ENCODE data around the gene NPIPB9. TPM values are rescaled to one million over a fixed set of nuclear protein-coding genes. Genes with fewer than 3 reads are reported as not detected.
"Not testable (repeated sequence)": the region's sequence is repeated elsewhere in the genome, so short reads cannot be mapped to it uniquely, and the experiment has no call there.

The NPIPB9 gene
- total RNA-seq, 3 donors from 2014 or later (not counting 1 experiment from before 2014, with no cell fraction given): 11.7 to 13.7 (median 12.2) TPM

DNA sequence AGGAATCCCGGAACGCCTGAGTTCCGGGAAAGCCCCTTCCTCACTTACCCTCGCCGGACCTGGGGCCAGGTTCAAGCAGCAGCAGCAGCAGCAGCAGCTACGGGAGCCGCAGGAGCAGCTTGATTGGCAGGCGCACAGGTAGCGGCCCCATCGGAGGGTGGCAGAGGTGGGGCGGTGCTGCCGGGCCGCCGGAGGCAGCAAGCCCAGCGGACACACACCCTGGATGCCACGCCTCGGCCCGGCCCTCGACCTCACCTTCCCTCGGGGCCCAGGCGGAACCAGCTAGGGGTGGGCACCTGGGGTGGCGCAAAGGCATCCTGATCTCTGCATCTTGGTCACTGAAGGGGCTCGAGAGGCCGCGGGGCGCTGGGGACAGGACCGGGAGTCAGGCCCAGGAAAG lies 11.0 kb upstream of the NPIPB9 start:
- H3K4me3 ChIP-seq (ENCODE audit: low read length); DNase-seq; H3K27me3 Mint-ChIP-seq (ENCODE audit: low read depth in 2 of 2); H3K9me3 ChIP-seq (ENCODE audit: control insufficient read depth, insufficient read depth, low read length); H3K27ac ChIP-seq (ENCODE audit: low read length); H3K9me3 Mint-ChIP-seq; H3K4me3 Mint-ChIP-seq; intact Hi-C loops (cut with micrococcal nuclease); H3K4me1 Mint-ChIP-seq; H3K27ac Mint-ChIP-seq; H3K36me3 ChIP-seq (ENCODE audit: control insufficient read depth, insufficient read depth, low read length); H3K36me3 Mint-ChIP-seq; H3K4me1 ChIP-seq (ENCODE audit: control insufficient read depth, insufficient read depth, low read length); H3K27me3 ChIP-seq (ENCODE audit: control insufficient read depth, insufficient read depth, low read length): not testable (repeated sequence)
- 20% methylated on average over 1 of the region's 27 CpGs for WGBS (ENCODE audit: insufficient coverage)
- ATAC-seq: peak in 1 of 3 donors; percentile 35

DNA sequence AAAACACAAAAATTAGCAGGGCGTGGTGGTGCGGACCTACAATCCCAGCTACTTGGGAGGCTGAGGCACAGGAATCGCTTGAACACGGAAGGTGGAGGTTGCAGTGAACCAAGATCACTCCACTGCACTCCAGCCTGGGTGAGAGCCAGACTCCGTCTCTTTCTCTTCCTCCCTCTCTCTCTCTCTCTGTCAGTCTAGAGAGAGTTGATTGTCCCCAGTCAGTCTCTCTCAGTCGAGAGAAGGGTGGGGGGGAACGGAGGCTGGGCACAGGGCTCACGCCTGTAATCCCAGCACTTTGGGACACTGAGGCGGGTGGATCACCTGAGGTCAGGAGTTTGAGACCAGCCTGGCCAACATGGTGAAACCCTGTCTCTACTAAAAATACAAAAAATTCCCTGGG lies 10.3 kb upstream of the NPIPB9 start:
- H3K36me3 Mint-ChIP-seq; H3K4me3 ChIP-seq (ENCODE audit: low read length); H3K4me3 Mint-ChIP-seq; H3K4me1 Mint-ChIP-seq; H3K4me1 ChIP-seq (ENCODE audit: control insufficient read depth, insufficient read depth, low read length); H3K27me3 ChIP-seq (ENCODE audit: control insufficient read depth, insufficient read depth, low read length); H3K27ac Mint-ChIP-seq; H3K36me3 ChIP-seq (ENCODE audit: control insufficient read depth, insufficient read depth, low read length); ATAC-seq; H3K27ac ChIP-seq (ENCODE audit: low read length); H3K9me3 Mint-ChIP-seq; H3K9me3 ChIP-seq (ENCODE audit: control insufficient read depth, insufficient read depth, low read length); intact Hi-C loops (cut with micrococcal nuclease); H3K27me3 Mint-ChIP-seq (ENCODE audit: low read depth in 2 of 2): not testable (repeated sequence)
- WGBS (ENCODE audit: insufficient coverage): no CpG with 5 or more reads among the region's 9 CpGs
- peak in 1 of 2 donors; percentile 0 for DNase-seq

DNA sequence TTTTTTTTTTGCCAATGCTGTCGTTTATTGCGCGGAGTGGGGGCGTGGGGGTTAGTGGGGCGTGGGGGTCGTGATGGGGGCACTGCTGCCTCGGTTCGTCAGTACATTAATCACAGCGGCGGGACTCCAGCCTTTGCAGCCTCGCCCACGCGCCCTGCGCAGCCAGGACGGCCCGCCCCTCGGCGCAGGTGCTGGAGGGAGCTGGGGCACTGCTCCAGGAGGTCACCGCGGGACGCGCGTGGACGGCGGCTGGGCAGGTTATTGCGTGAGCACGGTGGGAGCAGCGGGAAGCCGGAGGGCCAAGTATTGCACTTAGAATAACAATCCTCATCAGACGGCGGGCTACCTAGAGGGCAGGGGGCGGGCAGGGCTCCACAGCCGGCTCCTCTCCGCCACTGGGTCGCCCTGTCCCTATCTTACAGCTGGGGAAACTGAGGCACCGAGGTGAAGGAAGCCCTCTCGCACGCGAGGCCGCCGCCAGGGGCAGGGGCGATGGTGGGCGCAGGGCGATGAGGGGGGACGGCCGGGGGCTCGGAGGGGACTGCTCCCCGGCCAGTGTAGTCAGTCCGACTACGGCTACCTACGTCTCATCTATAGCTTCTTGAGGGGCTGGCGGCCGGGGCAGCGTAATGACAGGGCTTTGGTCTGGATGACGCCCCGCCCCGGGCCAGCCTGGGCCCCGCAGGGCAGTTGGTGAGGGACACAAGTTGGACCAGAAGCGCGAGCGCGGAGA lies 4.8 kb upstream of the NPIPB9 start:
- H3K27me3 ChIP-seq (ENCODE audit: control insufficient read depth, insufficient read depth, low read length); ATAC-seq; H3K4me1 ChIP-seq (ENCODE audit: control insufficient read depth, insufficient read depth, low read length); H3K36me3 Mint-ChIP-seq; H3K9me3 Mint-ChIP-seq; H3K4me1 Mint-ChIP-seq; H3K4me3 ChIP-seq (ENCODE audit: low read length); DNase-seq; H3K27ac ChIP-seq (ENCODE audit: low read length); H3K4me3 Mint-ChIP-seq; H3K27ac Mint-ChIP-seq; intact Hi-C loops (cut with micrococcal nuclease); H3K36me3 ChIP-seq (ENCODE audit: control insufficient read depth, insufficient read depth, low read length); H3K9me3 ChIP-seq (ENCODE audit: control insufficient read depth, insufficient read depth, low read length); H3K27me3 Mint-ChIP-seq (ENCODE audit: low read depth in 2 of 2): not testable (repeated sequence)
- 66% methylated on average over 15 of the region's 62 CpGs for WGBS (ENCODE audit: insufficient coverage)

DNA sequence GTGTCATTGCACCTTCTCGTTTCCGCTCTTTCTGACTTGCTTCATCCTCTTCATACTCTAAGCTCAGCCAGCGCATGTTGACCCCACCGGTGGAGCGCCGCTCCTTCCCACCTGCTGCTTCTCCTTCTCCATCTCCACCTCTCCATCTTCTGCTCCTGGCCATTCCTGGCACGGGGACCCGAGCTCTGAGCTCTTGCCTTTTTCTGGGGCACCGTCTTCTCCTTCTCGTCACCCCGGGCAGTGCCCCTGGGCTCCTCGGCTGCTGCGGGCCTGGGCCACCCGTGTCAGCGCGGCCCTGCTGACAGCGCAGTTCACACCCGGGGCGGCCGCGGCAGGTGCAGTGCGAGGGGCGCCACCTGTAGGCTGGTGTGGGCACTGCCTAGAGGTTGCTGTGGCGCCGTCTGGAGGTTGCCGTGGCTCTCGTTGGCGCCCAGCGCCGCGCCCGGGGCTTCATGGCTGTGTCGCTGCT lies 1.6 kb upstream of the NPIPB9 start:
- H3K27ac ChIP-seq (ENCODE audit: low read length); H3K4me1 Mint-ChIP-seq; H3K9me3 Mint-ChIP-seq; H3K9me3 ChIP-seq (ENCODE audit: control insufficient read depth, insufficient read depth, low read length); H3K36me3 ChIP-seq (ENCODE audit: control insufficient read depth, insufficient read depth, low read length); intact Hi-C loops (cut with micrococcal nuclease); H3K4me1 ChIP-seq (ENCODE audit: control insufficient read depth, insufficient read depth, low read length); H3K27me3 ChIP-seq (ENCODE audit: control insufficient read depth, insufficient read depth, low read length); H3K27me3 Mint-ChIP-seq (ENCODE audit: low read depth in 2 of 2); H3K36me3 Mint-ChIP-seq; H3K4me3 ChIP-seq (ENCODE audit: low read length): not testable (repeated sequence)
- Mint-ChIP-seq H3K4me3 (peak overlapping the region; percentile 76), H3K27ac (peak overlapping the region in 1 of 2 donors; percentile 80)
- DNase-seq (peak in 1 of 2 donors; percentile 42), ATAC-seq (peak; percentile 98 to 100 (median 99))
- 22% methylated on average over 12 of the region's 33 CpGs for WGBS (ENCODE audit: insufficient coverage)

DNA sequence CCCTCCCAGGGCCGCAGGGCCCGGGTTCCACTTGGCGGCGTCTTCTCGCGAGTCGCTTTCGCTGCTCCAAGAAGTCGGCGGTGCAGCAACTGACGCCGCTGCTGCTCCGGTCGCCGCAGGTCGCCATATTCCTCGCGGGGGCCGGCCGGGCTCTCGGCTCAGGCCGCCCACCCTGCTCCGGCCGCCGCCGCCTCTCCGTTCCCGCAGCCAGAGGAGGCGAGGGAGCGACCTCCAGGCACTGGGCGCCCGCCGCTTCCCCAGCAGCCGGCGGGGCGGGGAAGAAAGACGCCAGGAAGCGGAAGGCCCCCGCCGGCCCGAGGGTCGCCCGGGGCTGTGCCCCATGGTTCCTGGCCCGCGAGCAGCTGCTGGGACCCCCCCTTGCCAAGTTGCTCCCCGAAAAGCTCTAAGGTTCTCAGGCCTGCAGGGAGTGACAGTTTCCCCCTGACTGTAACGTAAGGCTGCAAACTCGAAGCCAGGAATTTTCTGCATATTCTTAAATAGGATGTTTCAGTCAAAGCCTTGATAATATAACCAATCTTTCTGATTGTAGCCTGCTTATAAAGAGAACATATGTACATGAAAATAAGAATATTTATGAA lies 1.0 kb upstream of the NPIPB9 start:
- H3K27me3 Mint-ChIP-seq (ENCODE audit: low read depth in 2 of 2); H3K27me3 ChIP-seq (ENCODE audit: control insufficient read depth, insufficient read depth, low read length); H3K4me3 ChIP-seq (ENCODE audit: low read length); H3K9me3 Mint-ChIP-seq; H3K36me3 ChIP-seq (ENCODE audit: control insufficient read depth, insufficient read depth, low read length); H3K9me3 ChIP-seq (ENCODE audit: control insufficient read depth, insufficient read depth, low read length); intact Hi-C loops (cut with micrococcal nuclease); H3K4me1 Mint-ChIP-seq; H3K4me1 ChIP-seq (ENCODE audit: control insufficient read depth, insufficient read depth, low read length); H3K27ac ChIP-seq (ENCODE audit: low read length); DNase-seq; H3K36me3 Mint-ChIP-seq; H3K4me3 Mint-ChIP-seq: not testable (repeated sequence)
- no CpG with 5 or more reads among the region's 48 CpGs for WGBS (ENCODE audit: insufficient coverage)
- ATAC-seq: peak in 1 of 3 donors; percentile 46
- H3K27ac Mint-ChIP-seq: peak overlapping the region in 1 of 2 donors; percentile 80

DNA sequence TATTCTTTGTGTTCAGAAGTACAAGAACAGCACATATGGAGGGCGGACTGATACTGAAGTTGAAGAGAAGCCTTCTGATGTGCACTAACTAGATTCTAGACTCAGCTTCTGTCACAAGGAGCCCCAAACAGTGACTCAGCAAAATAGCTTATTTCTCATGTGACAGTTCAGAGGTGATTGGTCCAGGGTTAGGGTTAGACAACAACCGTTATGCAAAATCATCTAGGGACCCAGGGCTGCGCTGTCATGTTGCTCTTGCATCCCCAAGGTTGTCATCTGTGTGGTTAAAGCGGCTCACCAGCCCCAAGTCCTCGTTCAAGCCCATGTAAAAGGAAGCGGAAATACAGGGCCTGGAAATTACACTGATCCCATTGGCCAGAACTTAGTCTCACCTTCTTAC lies 30.1 kb downstream of the NPIPB9 start:
- H3K27ac ChIP-seq (ENCODE audit: low read length); H3K27me3 ChIP-seq (ENCODE audit: control insufficient read depth, insufficient read depth, low read length); H3K36me3 Mint-ChIP-seq; H3K36me3 ChIP-seq (ENCODE audit: control insufficient read depth, insufficient read depth, low read length); H3K27me3 Mint-ChIP-seq (ENCODE audit: low read depth in 2 of 2); DNase-seq; H3K4me3 ChIP-seq (ENCODE audit: low read length); ATAC-seq; H3K9me3 ChIP-seq (ENCODE audit: control insufficient read depth, insufficient read depth, low read length); H3K4me3 Mint-ChIP-seq; H3K4me1 ChIP-seq (ENCODE audit: control insufficient read depth, insufficient read depth, low read length); intact Hi-C loops (cut with micrococcal nuclease); H3K9me3 Mint-ChIP-seq; H3K27ac Mint-ChIP-seq; H3K4me1 Mint-ChIP-seq: not testable (repeated sequence)
- no CpG with 5 or more reads among the region's 6 CpGs for WGBS (ENCODE audit: insufficient coverage)

DNA sequence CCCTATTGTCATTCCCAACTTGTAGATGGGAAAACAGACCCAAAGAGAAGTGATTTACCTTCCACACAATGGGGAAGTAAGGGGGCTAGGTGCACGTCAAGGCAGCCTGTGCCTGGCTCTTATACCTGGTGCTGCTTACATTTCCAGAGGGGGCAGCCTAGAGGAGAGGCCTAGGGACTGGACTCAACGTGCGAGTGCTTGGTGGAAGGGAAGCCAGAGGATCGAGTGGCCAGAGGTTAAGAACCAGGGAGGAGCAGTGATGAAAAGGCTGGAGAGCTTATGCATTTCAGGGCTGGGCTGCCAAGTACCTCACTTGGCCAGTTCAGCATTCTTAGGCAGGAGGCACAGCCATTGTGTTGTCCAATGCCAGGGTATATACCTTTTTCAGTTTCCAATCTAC lies 30.8 kb downstream of the NPIPB9 start:
- H3K36me3 ChIP-seq (ENCODE audit: control insufficient read depth, insufficient read depth, low read length); H3K27me3 ChIP-seq (ENCODE audit: control insufficient read depth, insufficient read depth, low read length); H3K27ac ChIP-seq (ENCODE audit: low read length); H3K4me3 ChIP-seq (ENCODE audit: low read length); H3K4me1 Mint-ChIP-seq; H3K4me1 ChIP-seq (ENCODE audit: control insufficient read depth, insufficient read depth, low read length); H3K9me3 ChIP-seq (ENCODE audit: control insufficient read depth, insufficient read depth, low read length); H3K9me3 Mint-ChIP-seq; H3K27me3 Mint-ChIP-seq (ENCODE audit: low read depth in 2 of 2); ATAC-seq; H3K4me3 Mint-ChIP-seq; H3K36me3 Mint-ChIP-seq; DNase-seq; intact Hi-C loops (cut with micrococcal nuclease); H3K27ac Mint-ChIP-seq: not testable (repeated sequence)
- WGBS (ENCODE audit: insufficient coverage): no CpG with 5 or more reads among the region's 4 CpGs
